Measurements from ENCODE around the gene GJC2. TPM values are rescaled to one million over a fixed set of nuclear protein-coding genes. Genes with fewer than 3 reads are reported as not detected.

GJC2 gene
- total and polyA plus RNA-seq, 8 donors = 0.46 to 26.6 (median 1.5) TPM; not detected in 2

- 82 to 89% (median 85%) methylated on average over 3 to 8 of the region's 8 CpGs for WGBS, 5 donors
Observed at GRCh38 chr1:228105996-228106799, 43.5 kb upstream of the GJC2 start.

DNA sequence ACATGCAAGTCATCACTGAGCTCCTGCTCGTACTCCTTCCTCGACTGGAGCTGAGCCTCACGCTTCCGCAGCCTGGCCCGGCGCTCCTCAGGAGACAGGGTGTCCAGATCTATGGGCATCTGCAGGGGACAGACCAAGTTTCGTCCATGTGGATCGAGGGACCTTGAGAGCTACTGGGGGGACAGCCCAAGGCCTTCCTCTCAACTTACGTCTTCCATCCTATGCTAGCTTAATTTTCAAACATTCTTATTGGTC is 43.0 kb upstream of the GJC2 start:
- TF ChIP-seq EP300 (IDR thresholded peaks at IDR 0.05) (no peak), POLR2AphosphoS5 (IDR thresholded peaks at IDR 0.05) (no peak), POLR2A (IDR thresholded peaks at IDR 0.05) (no peak)
- TF ChIP-seq, protein P1, sequence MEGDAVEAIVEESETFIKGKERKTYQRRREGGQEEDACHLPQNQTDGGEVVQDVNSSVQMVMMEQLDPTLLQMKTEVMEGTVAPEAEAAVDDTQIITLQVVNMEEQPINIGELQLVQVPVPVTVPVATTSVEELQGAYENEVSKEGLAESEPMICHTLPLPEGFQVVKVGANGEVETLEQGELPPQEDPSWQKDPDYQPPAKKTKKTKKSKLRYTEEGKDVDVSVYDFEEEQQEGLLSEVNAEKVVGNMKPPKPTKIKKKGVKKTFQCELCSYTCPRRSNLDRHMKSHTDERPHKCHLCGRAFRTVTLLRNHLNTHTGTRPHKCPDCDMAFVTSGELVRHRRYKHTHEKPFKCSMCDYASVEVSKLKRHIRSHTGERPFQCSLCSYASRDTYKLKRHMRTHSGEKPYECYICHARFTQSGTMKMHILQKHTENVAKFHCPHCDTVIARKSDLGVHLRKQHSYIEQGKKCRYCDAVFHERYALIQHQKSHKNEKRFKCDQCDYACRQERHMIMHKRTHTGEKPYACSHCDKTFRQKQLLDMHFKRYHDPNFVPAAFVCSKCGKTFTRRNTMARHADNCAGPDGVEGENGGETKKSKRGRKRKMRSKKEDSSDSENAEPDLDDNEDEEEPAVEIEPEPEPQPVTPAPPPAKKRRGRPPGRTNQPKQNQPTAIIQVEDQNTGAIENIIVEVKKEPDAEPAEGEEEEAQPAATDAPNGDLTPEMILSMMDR (IDR thresholded peaks at IDR 0.05) = no peak
- Histone ChIP-seq H3K9me3 (no peaks in the 10 kb centered on the region), H3K27ac (no peak overlapping the region), H3K27me3 (no peaks in the 10 kb centered on the region), H3K36me3 (peaks cover 14 to 29% (median 26%) of the 10 kb centered on the region in 4 donors), H3K4me1 (peaks cover 33 to 59% (median 50%) of the 10 kb centered on the region in 4 donors), H3K4me3 (no peak overlapping the region)
- 86 to 92% (median 90%) methylated on average over 9 of the region's 9 CpGs for WGBS, 5 donors
- no peak for DNase-seq
- intact Hi-C loops (cut with DNase I; ENCODE audit: low total_unique reads) = no loop called here

More at GRCh38 chr1:228105996-228106799, 43.5 kb upstream of the GJC2 start:
- TF ChIP-seq POLR2A (IDR thresholded peaks at IDR 0.05) (no peak), POLR2AphosphoS5 (IDR thresholded peaks at IDR 0.05) (no peak)
- TF ChIP-seq, protein P1 (IDR thresholded peaks at IDR 0.05) = no peak
- intact Hi-C loops (cut with DNase I; ENCODE audit: low total_unique reads) = no loop called here
- no peak for DNase-seq
- no peaks in the 10 kb centered on the region for H3K27me3 ChIP-seq
- H3K4me3 ChIP-seq = no peak overlapping the region
- no peak overlapping the region for H3K27ac ChIP-seq
- peaks cover 38 to 64% (median 55%) of the 10 kb centered on the region in 4 donors for H3K4me1 ChIP-seq
- peaks cover 14 to 33% (median 26%) of the 10 kb centered on the region in 4 donors for H3K36me3 ChIP-seq
- H3K9me3 ChIP-seq = no peaks in the 10 kb centered on the region

DNA sequence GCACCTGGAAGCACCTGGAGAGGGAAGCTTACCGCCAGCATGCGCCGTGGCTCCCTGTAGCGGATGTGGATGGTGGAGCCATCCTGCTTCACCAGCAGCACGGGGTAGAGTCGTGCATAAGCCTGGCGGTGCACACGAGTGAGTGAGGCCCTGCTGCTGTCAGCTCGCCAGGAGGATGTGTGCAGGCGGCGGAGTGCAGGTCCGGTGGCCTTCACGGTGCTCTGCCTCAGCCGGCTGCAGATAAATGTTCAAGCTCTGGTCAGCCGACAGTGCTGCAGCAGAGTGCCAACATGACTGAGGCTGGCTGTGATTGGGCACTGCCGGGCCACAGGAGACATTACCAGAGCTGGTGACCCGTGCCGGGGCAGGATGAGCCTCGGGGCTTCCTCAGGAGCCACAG is 42.1 kb upstream of the GJC2 start:
- no peak overlapping the region for H3K4me3 ChIP-seq
- peaks cover 26 to 50% (median 40%) of the 10 kb centered on the region in 4 donors for H3K4me1 ChIP-seq
- no peak for DNase-seq
- peaks cover 14 to 29% (median 26%) of the 10 kb centered on the region in 4 donors for H3K36me3 ChIP-seq
- 86 to 91% (median 90%) methylated on average over 19 of the region's 19 CpGs for WGBS, 5 donors
- H3K27ac ChIP-seq = peak overlapping the region in 1 of 5 donors; percentile 95
- TF ChIP-seq, protein P1 (IDR thresholded peaks at IDR 0.05) = no peak
- TF ChIP-seq POLR2A (IDR thresholded peaks at IDR 0.05) (no peak), EP300 (IDR thresholded peaks at IDR 0.05) (no peak), POLR2AphosphoS5 (IDR thresholded peaks at IDR 0.05) (no peak)
- H3K9me3 ChIP-seq = no peaks in the 10 kb centered on the region
- intact Hi-C loops (cut with DNase I; ENCODE audit: low total_unique reads) = no loop called here
- H3K27me3 ChIP-seq = no peaks in the 10 kb centered on the region

DNA sequence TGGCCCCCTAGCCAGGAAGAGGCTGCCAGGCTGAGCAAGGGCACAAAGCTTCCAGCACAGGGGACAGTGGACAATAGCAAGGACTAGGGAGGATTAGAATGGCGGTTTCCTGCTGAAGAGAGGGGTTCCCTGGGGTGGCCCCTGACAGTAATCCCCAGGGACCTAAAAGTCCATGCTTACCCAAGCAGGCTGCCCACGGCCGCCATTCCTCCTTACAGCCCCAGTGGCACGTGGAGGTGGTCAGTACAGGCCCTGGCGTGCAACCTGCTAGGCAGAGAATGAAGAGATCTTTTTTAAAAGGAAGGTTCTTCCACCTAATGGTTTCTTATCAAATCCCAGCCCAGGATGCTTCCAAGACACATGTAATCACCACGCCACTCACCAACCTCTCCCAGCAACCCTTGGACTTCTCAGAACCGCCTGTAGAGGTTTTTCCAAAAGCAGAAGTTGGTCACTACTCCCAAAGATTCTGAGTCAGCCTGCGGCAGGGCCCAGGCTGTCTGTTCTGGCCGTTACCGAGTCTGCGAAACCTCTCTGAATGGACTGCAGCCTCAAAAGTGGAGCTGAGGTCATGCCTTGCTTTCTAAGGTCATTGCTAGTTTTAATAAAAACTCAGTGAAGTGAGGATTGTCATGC is 41.6 kb upstream of the GJC2 start:
- Histone ChIP-seq H3K27me3 (no peaks in the 10 kb centered on the region), H3K4me3 (peak overlapping the region; percentile 63 to 89 (median 84)), H3K36me3 (peaks cover 14 to 29% (median 26%) of the 10 kb centered on the region in 4 donors), H3K27ac (peak overlapping the region in 4 of 5 donors; percentile 89 to 95 (median 94)), H3K4me1 (peaks cover 26 to 49% (median 38%) of the 10 kb centered on the region in 4 donors), H3K9me3 (no peaks in the 10 kb centered on the region)
- DNase-seq = no peak
- TF ChIP-seq POLR2A (IDR thresholded peaks at IDR 0.05) (no peak), POLR2AphosphoS5 (IDR thresholded peaks at IDR 0.05) (no peak), EP300 (IDR thresholded peaks at IDR 0.05) (no peak)
- TF ChIP-seq, protein P1 (IDR thresholded peaks at IDR 0.05) = no peak
- 66 to 74% (median 71%) methylated on average over 11 of the region's 11 CpGs for WGBS, 5 donors
- intact Hi-C loops (cut with DNase I; ENCODE audit: low total_unique reads) = no loop called here

Measured in stomach (tissue), 9 donors.